LNCaP clone FGC (cell line): ENCODE results near the gene THAP10.

Source experiments
- DNase-seq: peaks from one replicate; pipeline ENCODE4 v3.0.0-alpha.2; 2011; ENCODE audit warnings: low read depth
- H3K4me3 ChIP-seq: 2 replicates; pipeline ENCODE4 v1.5.1; 2011; ENCODE audit warnings: mild to moderate bottlenecking, low read depth, low read length, control low read depth
- CTCF ChIP-seq: IDR thresholded peaks from 2 replicates; pipeline ENCODE4 v1.5.1; 2012; ENCODE audit warnings: mild to moderate bottlenecking; ENCODE audit not compliant: control insufficient read depth, insufficient read depth; ENCODE audit errors: extremely low read depth

Gene THAP10

GRCh38 chr15:70910958-70911357, 18.7 kb upstream of the THAP10 start:
- TF ChIP-seq CTCF = no peak
- no peak for DNase-seq
- H3K4me3 ChIP-seq = no peak overlapping the region

GRCh38 chr15:70907784-70908471, 15.7 kb upstream of the THAP10 start:
- TF ChIP-seq CTCF = no peak
- H3K4me3 ChIP-seq = no peak overlapping the region
- no peak for DNase-seq

- TF ChIP-seq CTCF = no peak
- no peak overlapping the region for H3K4me3 ChIP-seq
- no peak for DNase-seq
These were observed 14.6 kb upstream of the THAP10 start for GRCh38 chr15:70906842-70907241.

GRCh38 chr15:70902107-70902506, 9.9 kb upstream of the THAP10 start:
- no peak for DNase-seq
- no peak overlapping the region for H3K4me3 ChIP-seq
- TF ChIP-seq CTCF = no peak

- peak overlapping the region; percentile 83 for H3K4me3 ChIP-seq
- TF ChIP-seq CTCF = peak; percentile 74
- DNase-seq = no peak
These were observed 803 bp upstream of the THAP10 start for GRCh38 chr15:70892912-70893560.

- DNase-seq = no peak
- H3K4me3 ChIP-seq = no peak overlapping the region
- TF ChIP-seq CTCF = no peak
These were observed 9.9 kb downstream of the THAP10 start for GRCh38 chr15:70882361-70882760.
